ENCODE results near the gene NBEA. TPM values are rescaled to one million over a fixed set of nuclear protein-coding genes. Genes with fewer than 3 reads are reported as not detected.

Gene NBEA
- total RNA-seq, 2 experiments from 2014 or later, result 3.5 to 3.8 TPM

DNA sequence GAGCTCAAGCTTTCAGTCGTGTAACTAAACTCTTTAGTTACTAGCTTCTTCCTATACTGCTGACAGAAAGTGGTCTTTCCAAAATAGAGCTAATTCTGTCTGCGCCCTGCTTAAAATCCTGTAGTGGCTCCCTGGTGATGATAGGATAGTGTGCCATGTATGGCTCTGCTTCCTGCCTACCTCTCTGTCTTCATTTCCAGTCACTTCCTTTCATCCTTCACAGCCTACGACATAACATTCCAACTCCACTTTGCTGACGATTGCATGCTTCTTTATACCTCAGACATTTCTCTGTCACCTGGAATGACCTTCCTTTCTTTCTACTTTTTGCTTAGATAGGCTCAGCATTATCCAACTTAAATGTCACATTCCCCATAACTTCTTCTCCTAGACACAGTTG, 343.6 kb downstream of the NBEA start:
- Mint-ChIP-seq H3K27me3 (no peaks in the 10 kb centered on the region), H3K36me3 (ENCODE audit: low read depth) (no peaks in the 10 kb centered on the region), H3K9me3 (no peaks in the 10 kb centered on the region), H3K4me3 (no peak overlapping the region), H3K27ac (no peak overlapping the region), H3K4me1 (ENCODE audit: low read depth) (no peaks in the 10 kb centered on the region)
- Histone ChIP-seq H3K36me3 (ENCODE audit: insufficient read depth, low read length) (no peaks in the 10 kb centered on the region), H3K27ac (ENCODE audit: low read depth in 1 of 2, low read length in 2 of 2) (no peak overlapping the region), H3K4me3 (ENCODE audit: low read length) (no peak overlapping the region), H3K9me3 (ENCODE audit: control insufficient read depth in 1 of 2, insufficient read depth in 1 of 2, low read length in 2 of 2) (no peaks in the 10 kb centered on the region), H3K27me3 (ENCODE audit: control insufficient read depth in 1 of 2, insufficient read depth in 2 of 2, low read length in 2 of 2) (no peaks in the 10 kb centered on the region), H3K4me1 (ENCODE audit: insufficient read depth, low read length) (no peaks in the 10 kb centered on the region)
- POLR2A ChIA-PET, result no interaction called here
- DNase-seq (no peak), ATAC-seq (ENCODE audit: poor library complexity) (no peak)
- intact Hi-C loops (cut with DNase I, micrococcal nuclease), result no loop called here
- TF ChIP-seq, protein P1, sequence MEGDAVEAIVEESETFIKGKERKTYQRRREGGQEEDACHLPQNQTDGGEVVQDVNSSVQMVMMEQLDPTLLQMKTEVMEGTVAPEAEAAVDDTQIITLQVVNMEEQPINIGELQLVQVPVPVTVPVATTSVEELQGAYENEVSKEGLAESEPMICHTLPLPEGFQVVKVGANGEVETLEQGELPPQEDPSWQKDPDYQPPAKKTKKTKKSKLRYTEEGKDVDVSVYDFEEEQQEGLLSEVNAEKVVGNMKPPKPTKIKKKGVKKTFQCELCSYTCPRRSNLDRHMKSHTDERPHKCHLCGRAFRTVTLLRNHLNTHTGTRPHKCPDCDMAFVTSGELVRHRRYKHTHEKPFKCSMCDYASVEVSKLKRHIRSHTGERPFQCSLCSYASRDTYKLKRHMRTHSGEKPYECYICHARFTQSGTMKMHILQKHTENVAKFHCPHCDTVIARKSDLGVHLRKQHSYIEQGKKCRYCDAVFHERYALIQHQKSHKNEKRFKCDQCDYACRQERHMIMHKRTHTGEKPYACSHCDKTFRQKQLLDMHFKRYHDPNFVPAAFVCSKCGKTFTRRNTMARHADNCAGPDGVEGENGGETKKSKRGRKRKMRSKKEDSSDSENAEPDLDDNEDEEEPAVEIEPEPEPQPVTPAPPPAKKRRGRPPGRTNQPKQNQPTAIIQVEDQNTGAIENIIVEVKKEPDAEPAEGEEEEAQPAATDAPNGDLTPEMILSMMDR (IDR thresholded peaks at IDR 0.05), result no peak
- CTCF ChIA-PET, result no interaction called here

DNA sequence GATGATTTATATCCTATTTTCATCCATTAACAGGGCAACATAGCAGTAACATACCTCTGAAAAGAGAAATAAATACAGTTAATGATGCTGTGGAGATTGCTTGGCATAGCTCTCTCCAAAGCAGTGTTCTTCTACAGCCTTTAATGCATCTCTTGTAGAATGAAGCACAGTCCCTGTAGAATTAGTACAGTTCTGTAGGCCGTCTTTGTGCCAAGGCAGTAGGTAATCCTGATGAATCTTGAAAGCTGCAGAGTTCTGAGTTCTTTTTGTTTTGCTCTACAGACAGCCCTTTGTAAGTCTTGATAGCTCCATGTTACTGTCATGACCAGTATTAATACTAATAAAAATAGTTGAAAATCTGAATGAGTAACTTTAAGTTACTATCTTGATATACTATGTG, 350.3 kb downstream of the NBEA start:
- no peak for DNase-seq
- ChIA-PET POLR2A (no interaction called here), CTCF (no interaction called here)
- intact Hi-C loops (cut with DNase I, micrococcal nuclease), result no loop called here
- Histone ChIP-seq H3K9me3 (ENCODE audit: control insufficient read depth in 1 of 2, insufficient read depth in 1 of 2, low read length in 2 of 2) (no peaks in the 10 kb centered on the region), H3K4me3 (ENCODE audit: low read length) (no peak overlapping the region), H3K27me3 (ENCODE audit: control insufficient read depth in 1 of 2, insufficient read depth in 2 of 2, low read length in 2 of 2) (no peaks in the 10 kb centered on the region), H3K4me1 (ENCODE audit: insufficient read depth, low read length) (no peaks in the 10 kb centered on the region), H3K27ac (ENCODE audit: low read depth in 1 of 2, low read length in 2 of 2) (no peak overlapping the region), H3K36me3 (ENCODE audit: insufficient read depth, low read length) (no peaks in the 10 kb centered on the region)
- TF ChIP-seq, protein P1 (IDR thresholded peaks at IDR 0.05), result no peak
- Mint-ChIP-seq H3K27me3 (no peaks in the 10 kb centered on the region), H3K27ac (no peak overlapping the region), H3K9me3 (no peaks in the 10 kb centered on the region), H3K4me3 (no peak overlapping the region), H3K4me1 (ENCODE audit: low read depth) (peaks cover 7% of the 10 kb centered on the region), H3K36me3 (ENCODE audit: low read depth) (no peaks in the 10 kb centered on the region)
- ATAC-seq (ENCODE audit: poor library complexity), result no peak

DNA sequence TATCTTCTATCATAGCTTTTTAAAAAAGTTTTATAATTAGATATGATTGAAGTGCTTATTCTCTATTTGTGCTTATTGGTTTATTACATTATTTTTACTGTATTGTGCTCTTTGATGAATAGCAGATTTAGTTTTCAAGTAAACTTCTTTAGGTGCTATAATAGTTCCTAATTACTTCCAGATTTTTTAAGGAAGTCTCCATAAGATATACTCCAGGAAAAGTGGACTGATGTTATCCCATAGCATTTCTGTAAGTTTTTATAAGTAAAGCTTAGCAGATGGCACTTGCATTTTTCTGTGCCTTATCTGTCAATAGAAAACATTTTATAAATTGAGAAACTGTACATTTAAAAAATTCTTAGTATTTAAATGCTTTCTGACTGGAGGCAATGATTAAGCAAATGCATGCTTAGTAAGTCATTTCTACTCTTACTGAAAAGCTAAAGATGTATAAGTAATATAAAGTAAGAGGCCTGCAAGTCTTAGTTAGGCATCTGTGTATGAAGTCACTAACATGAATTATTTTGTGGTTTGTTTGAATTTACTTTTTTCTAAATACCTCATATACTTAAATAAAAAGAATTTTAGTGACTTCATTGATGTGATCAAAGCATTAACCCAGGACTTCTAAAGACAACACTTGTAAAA, 351.6 kb downstream of the NBEA start:
- DNase-seq, result no peak
- H3K27me3 Mint-ChIP-seq, result no peaks in the 10 kb centered on the region
- intact Hi-C loops (cut with DNase I, micrococcal nuclease), result no loop called here
- H3K9me3 ChIP-seq (ENCODE audit: control insufficient read depth in 1 of 2, insufficient read depth in 1 of 2, low read length in 2 of 2), result no peaks in the 10 kb centered on the region
- H3K27ac Mint-ChIP-seq, result no peak overlapping the region
- no peaks in the 10 kb centered on the region for H3K9me3 Mint-ChIP-seq
- no peak overlapping the region for H3K27ac ChIP-seq (ENCODE audit: low read depth in 1 of 2, low read length in 2 of 2)
- ChIA-PET POLR2A (no interaction called here), CTCF (no interaction called here)
- H3K4me3 Mint-ChIP-seq, result no peak overlapping the region
- no peaks in the 10 kb centered on the region for H3K27me3 ChIP-seq (ENCODE audit: control insufficient read depth in 1 of 2, insufficient read depth in 2 of 2, low read length in 2 of 2)
- no peak for ATAC-seq (ENCODE audit: poor library complexity)
- H3K36me3 ChIP-seq (ENCODE audit: insufficient read depth, low read length), result no peaks in the 10 kb centered on the region
- H3K4me1 Mint-ChIP-seq (ENCODE audit: low read depth), result peaks cover 7% of the 10 kb centered on the region
- H3K4me1 ChIP-seq (ENCODE audit: insufficient read depth, low read length), result no peaks in the 10 kb centered on the region
- no peaks in the 10 kb centered on the region for H3K36me3 Mint-ChIP-seq (ENCODE audit: low read depth)
- TF ChIP-seq, protein P1 (IDR thresholded peaks at IDR 0.05), result no peak
- no peak overlapping the region for H3K4me3 ChIP-seq (ENCODE audit: low read length)

Measured in CD4-positive, alpha-beta T cell (primary cell).